ENCODE data around the gene CFAP410. TPM values are rescaled to one million over a fixed set of nuclear protein-coding genes. Genes with fewer than 3 reads are reported as not detected.

The CFAP410 gene
- total and polyA plus RNA-seq, 2 of the 8 experiments (the other 6 are each of a cell fraction or from before 2014, with no cell fraction given): 10.6 to 12.0 TPM

- Histone ChIP-seq H4K5ac (ENCODE audit: insufficient read length, low read depth, low read length) (no peak overlapping the region), H2BK120ac (replicated peaks; ENCODE audit: low read depth, low read length) (no peak overlapping the region), H3K4ac (replicated peaks; ENCODE audit: insufficient read length, low read depth, low read length) (no peak overlapping the region), H3K4me1 (replicated peaks in 1 of 4; ENCODE audit: control insufficient read depth in 3 of 4, insufficient read depth in 4 of 4, low read length in 3 of 4) (no peaks in the 10 kb centered on the region), H3K23me2 (ENCODE audit: low read depth, low read length) (no peaks in the 10 kb centered on the region), H2BK15ac (ENCODE audit: low read length) (no peak overlapping the region), H4K91ac (replicated peaks; ENCODE audit: insufficient read length, low read length) (no peak overlapping the region), H2BK20ac (ENCODE audit: low read length) (no peak overlapping the region), H2AK5ac (ENCODE audit: low read depth, low read length) (no peak overlapping the region), H3K79me1 (ENCODE audit: low read depth, low read length) (no peaks in the 10 kb centered on the region), H2AFZ (ENCODE audit: low read length) (no peak overlapping the region), H3K9me3 (ENCODE audit: insufficient read depth in 2 of 2, low read depth in 1 of 2, low read length in 1 of 2) (no peaks in the 10 kb centered on the region), H2BK12ac (ENCODE audit: low read depth, low read length) (no peak overlapping the region), H4K8ac (ENCODE audit: extremely low read depth, insufficient read depth, low read length) (peak overlapping the region; percentile 11; the same call in 1 of the 2 replicates), H3K14ac (ENCODE audit: insufficient read length) (no peak overlapping the region), H4K20me1 (replicated peaks in 1 of 2; ENCODE audit: control insufficient read depth in 1 of 2, insufficient read depth in 2 of 2, low read length in 2 of 2) (peaks cover 0 to 6% of the 10 kb centered on the region in 2 experiments), H3K79me2 (ENCODE audit: control insufficient read depth in 1 of 2, insufficient read depth in 2 of 2, low read length in 2 of 2) (no peaks in the 10 kb centered on the region), H3K23ac (ENCODE audit: insufficient read length) (no peak overlapping the region), H3K27ac (ENCODE audit: low read depth, low read length) (no peak overlapping the region), H3K9ac (replicated peaks in 1 of 4; ENCODE audit: extremely low read depth in 1 of 4, low read depth in 3 of 4, low read length in 3 of 4) (no peak overlapping the region), H3K4me3 (ENCODE audit: extremely low read depth in 1 of 4, insufficient read depth in 2 of 4, low read depth in 3 of 4, low read length in 4 of 4) (no peak overlapping the region), H3K4me2 (ENCODE audit: insufficient read depth in 1 of 2, low read depth in 2 of 2, low read length in 2 of 2) (no peak overlapping the region), H3K36me3 (ENCODE audit: control insufficient read depth in 2 of 4, insufficient read depth in 4 of 4, low read length in 3 of 4) (no peaks in the 10 kb centered on the region; a peak in 1 of 8 replicates), H3K27me3 (replicated peaks in 1 of 4; ENCODE audit: control insufficient read depth in 3 of 4, extremely low read depth in 1 of 4, insufficient read depth in 3 of 4, low read length in 3 of 4) (no peaks in the 10 kb centered on the region), H3K18ac (ENCODE audit: extremely low read depth, low read length) (no peak overlapping the region), H3K56ac (replicated peaks; ENCODE audit: insufficient read length, low read depth, low read length) (no peak overlapping the region), H2BK5ac (ENCODE audit: low read depth, low read length) (no peak overlapping the region)
- no peak for TF ChIP-seq NRF1 (IDR thresholded peaks at IDR 0.05; ENCODE audit: low read depth, low read length)
- no peak for TF ChIP-seq MAFK (IDR thresholded peaks at IDR 0.05; ENCODE audit: low read depth, low read length)
- TF ChIP-seq CBX8 (IDR thresholded peaks at IDR 0.05; ENCODE audit: borderline replicate concordance, low read depth, low read length): no peak
- TF ChIP-seq KDM1A (IDR thresholded peaks at IDR 0.05; ENCODE audit: borderline replicate concordance, low read length): no peak
- WGBS, 2 experiments (ENCODE audit: extremely low coverage in 1 of 2, insufficient coverage in 1 of 2, insufficient read length in 1 of 2, insufficient replicate concordance in 2 of 2, low coverage in 1 of 2, low lambda C conversion rate in 2 of 2, missing lambda C conversion rate in 1 of 2): 97% methylated on average over 10 of the region's 16 CpGs; no CpG with 5 or more reads in 1 of the 2 experiments
- FAIRE-seq (no peak), DNase-seq (ENCODE audit: low read depth in 1 of 2, low spot score in 2 of 2) (no peak)
- ChIA-PET CTCF (ENCODE audit: partially characterized antibody) (interaction anchor here (0.7 to 1.6 kb wide), 10 partner anchors 11 to 142 kb away, joined by 3 to 5 read pairs (median 3); no protein-coding TSS in a partner anchor), POLR2A (ENCODE audit: partially characterized antibody) (interaction anchor here (1.0 to 3.7 kb wide), 4 partner anchors 12 to 23 kb away, joined by 3 to 11 read pairs (median 6); no protein-coding TSS in a partner anchor)
Observed at GRCh38 chr21:44331209-44331608, 8.0 kb downstream of the CFAP410 start.

Measured in H1 (cell line).